HEK293 (cell line): Measurements from ENCODE around the gene TTLL3.

Experiments
- ATF2 ChIP-seq: fragments of 450-650 bp; formaldehyde crosslinking; IDR thresholded peaks from 2 replicates; pipeline ENCODE4 v1.5.1; 2016; ENCODE audit warnings: missing biosample characterization, missing genetic modification characterization, low read depth
- BCL6B ChIP-seq: fragments of 450-650 bp; formaldehyde crosslinking; IDR thresholded peaks from 2 replicates; pipeline ENCODE4 v1.5.1; 2017; ENCODE audit warnings: missing biosample characterization, missing genetic modification characterization
- CTCF ChIP-seq: fragments of 450-650 bp; formaldehyde crosslinking; IDR thresholded peaks from 2 replicates; pipeline ENCODE4 v1.5.1; 2016; ENCODE audit warnings: missing biosample characterization, missing genetic modification characterization
- KLF9 ChIP-seq: fragments of 450-650 bp; formaldehyde crosslinking; IDR thresholded peaks from 2 replicates; pipeline ENCODE4 v1.5.1; 2016; ENCODE audit warnings: missing biosample characterization, missing genetic modification characterization, low read depth
- MEIS1 ChIP-seq: sonication (generic); formaldehyde crosslinking; IDR thresholded peaks from 2 replicates; pipeline ENCODE4 v1.8.1; 2022; ENCODE audit warnings: missing genetic modification reagents, mild to moderate bottlenecking, borderline replicate concordance
- ZBTB21 ChIP-seq: fragments of 450-650 bp; formaldehyde crosslinking; IDR thresholded peaks from 2 replicates; pipeline ENCODE4 v1.5.1; 2017; ENCODE audit warnings: missing biosample characterization, missing genetic modification characterization
- ZNF362 ChIP-seq: fragments of 450-650 bp; formaldehyde crosslinking; IDR thresholded peaks from 2 replicates; pipeline ENCODE4 v1.5.1; 2016; ENCODE audit warnings: missing biosample characterization, missing genetic modification characterization
- ZNF529 ChIP-seq: fragments of 450-650 bp; formaldehyde crosslinking; IDR thresholded peaks from 2 replicates; pipeline ENCODE4 v1.5.1; 2017; ENCODE audit warnings: missing genetic modification characterization, missing biosample characterization; ENCODE audit not compliant: insufficient replicate concordance
- ZNF610 ChIP-seq: fragments of 450-650 bp; formaldehyde crosslinking; IDR thresholded peaks from 2 replicates; pipeline ENCODE4 v1.5.1; 2016; ENCODE audit warnings: missing biosample characterization, missing genetic modification characterization, borderline replicate concordance
- ZNF660 ChIP-seq: fragments of 450-650 bp; IDR thresholded peaks from 2 replicates; pipeline ENCODE4 v1.5.1; 2018; ENCODE audit warnings: missing biosample characterization, mild to moderate bottlenecking, missing genetic modification characterization
- ZNF843 ChIP-seq: fragments of 450-650 bp; formaldehyde crosslinking; IDR thresholded peaks from 2 replicates; pipeline ENCODE4 v1.5.1; 2016; ENCODE audit warnings: missing biosample characterization, missing genetic modification characterization

GRCh38 chr3:9761919-9762318 lies 48.1 kb upstream of the TTLL3 start:
- TF ChIP-seq ZBTB21 (tag by site-specific recombination), result no peak
- no peak for TF ChIP-seq ZNF610 (tag by site-specific recombination)
- TF ChIP-seq CTCF (tag by site-specific recombination), result no peak
- no peak for TF ChIP-seq ZNF529 (tag by site-specific recombination)
- TF ChIP-seq BCL6B (tag by site-specific recombination), result no peak
- TF ChIP-seq KLF9 (tag by site-specific recombination), result no peak
- no peak for TF ChIP-seq ZNF362
- no peak for TF ChIP-seq ATF2
- no peak for TF ChIP-seq ZNF660 (tag by site-specific recombination)
- TF ChIP-seq MEIS1 (CRISPR knock-in tag), result no peak
- no peak for TF ChIP-seq ZNF843
